ENCODE data around the gene ZNF618.

ZNF618 gene

DNA sequence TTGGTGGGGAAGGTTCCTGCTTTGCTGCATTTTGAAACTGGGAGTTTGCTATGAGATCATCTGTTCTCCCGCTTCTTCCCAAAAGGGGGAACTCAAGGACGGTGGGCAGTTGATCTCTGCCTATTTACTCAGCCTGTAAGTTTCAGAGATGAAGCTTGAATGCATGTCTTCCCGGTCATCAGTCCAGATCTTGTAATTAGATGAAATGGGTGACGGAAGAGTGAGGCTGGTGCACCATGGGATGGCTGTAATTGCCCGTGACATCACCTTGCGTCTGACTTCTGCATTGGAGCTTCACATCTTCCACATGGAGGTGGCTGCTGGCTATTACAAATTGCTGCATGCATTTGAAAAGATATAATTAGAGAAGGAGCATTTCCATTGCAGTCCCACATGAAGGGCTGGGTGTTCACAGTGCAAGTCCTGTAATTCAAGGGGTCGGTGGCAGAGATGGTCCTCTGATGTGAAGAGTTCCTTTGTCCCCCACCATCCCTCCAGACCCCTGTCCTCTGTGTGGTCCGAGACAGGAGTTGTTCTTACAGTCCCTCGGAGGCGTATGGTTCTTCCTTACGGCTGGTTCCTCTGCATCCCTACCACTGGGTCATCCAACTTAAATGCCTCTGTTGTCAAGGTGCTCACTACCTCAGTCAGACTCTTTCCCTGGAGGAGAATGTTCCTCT, 72.9 kb downstream of the ZNF618 start:
- ChIA-PET CTCF (no interaction called here), POLR2A (no interaction called here)
- no peak for DNase-seq
- H3K4me1 ChIP-seq (ENCODE audit: control extremely low read depth in 1 of 4, control insufficient read depth in 4 of 4, insufficient read depth in 4 of 4, low read length in 3 of 4): peaks cover 0 to 4% (median 0%) of the 10 kb centered on the region in 4 experiments
- H3K4me3 ChIP-seq (ENCODE audit: control insufficient read depth in 1 of 7, extremely low read depth in 1 of 7, insufficient read depth in 4 of 7, low read depth in 2 of 7, low read length in 6 of 7): no peak overlapping the region
- no peaks in the 10 kb centered on the region for H3K9me3 ChIP-seq (ENCODE audit: control extremely low read depth in 1 of 5, control insufficient read depth in 4 of 5, insufficient read depth in 2 of 5, low read depth in 1 of 5, low read length in 4 of 5)
- H3K36me3 ChIP-seq (ENCODE audit: control insufficient read depth in 4 of 4, insufficient read depth in 4 of 4, low read length in 3 of 4): peaks cover 0 to 3% (median 0%) of the 10 kb centered on the region in 4 experiments
- 84% methylated on average over 9 of the region's 11 CpGs for WGBS (ENCODE audit: insufficient coverage)
- no peak overlapping the region for H3K27ac ChIP-seq (ENCODE audit: insufficient read depth in 1 of 2, low read depth in 1 of 2, low read length in 2 of 2, poor library complexity in 1 of 2, severe bottlenecking in 2 of 2)
- no peaks in the 10 kb centered on the region for H3K27me3 ChIP-seq (replicated peaks in 2 of 5; ENCODE audit: control insufficient read depth in 4 of 5, insufficient read depth in 5 of 5, low read length in 4 of 5)

DNA sequence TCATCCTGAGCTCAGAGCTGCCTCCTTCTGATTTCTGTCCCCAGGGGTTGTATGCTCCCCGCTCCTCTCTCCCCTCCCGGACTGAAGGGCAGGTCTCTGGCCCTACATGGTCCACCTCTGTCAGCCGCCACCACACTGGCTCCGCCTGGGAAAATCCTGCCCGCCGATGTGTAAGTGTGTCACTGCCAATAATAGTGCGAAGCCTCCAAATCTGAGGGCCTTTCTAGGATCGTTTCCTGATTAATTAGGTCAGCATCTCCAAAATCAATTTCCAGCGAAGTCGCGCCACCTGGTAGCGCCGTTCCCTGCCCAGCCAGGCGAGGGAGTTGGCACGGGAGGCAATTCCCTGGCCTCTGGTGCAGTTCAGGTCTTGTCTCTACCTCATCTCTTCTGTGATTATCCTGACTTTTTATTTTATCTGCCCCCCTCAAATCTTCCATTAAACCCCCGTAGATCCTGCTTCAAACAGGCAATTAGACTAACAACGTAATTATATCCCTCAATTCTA, 73.5 kb downstream of the ZNF618 start:
- Histone ChIP-seq H3K4me1 (ENCODE audit: control extremely low read depth in 1 of 4, control insufficient read depth in 4 of 4, insufficient read depth in 4 of 4, low read length in 3 of 4) (peaks cover 0 to 7% (median 1%) of the 10 kb centered on the region in 4 experiments), H3K27me3 (replicated peaks in 2 of 5; ENCODE audit: control insufficient read depth in 4 of 5, insufficient read depth in 5 of 5, low read length in 4 of 5) (no peaks in the 10 kb centered on the region), H3K4me3 (ENCODE audit: control insufficient read depth in 1 of 7, extremely low read depth in 1 of 7, insufficient read depth in 4 of 7, low read depth in 2 of 7, low read length in 6 of 7) (no peak overlapping the region), H3K27ac (ENCODE audit: insufficient read depth in 1 of 2, low read depth in 1 of 2, low read length in 2 of 2, poor library complexity in 1 of 2, severe bottlenecking in 2 of 2) (no peak overlapping the region), H3K9me3 (ENCODE audit: control extremely low read depth in 1 of 5, control insufficient read depth in 4 of 5, insufficient read depth in 2 of 5, low read depth in 1 of 5, low read length in 4 of 5) (no peaks in the 10 kb centered on the region), H3K36me3 (ENCODE audit: control insufficient read depth in 4 of 4, insufficient read depth in 4 of 4, low read length in 3 of 4) (peaks cover 0 to 3% (median 0%) of the 10 kb centered on the region in 4 experiments)
- CTCF ChIA-PET: no interaction called here
- POLR2A ChIA-PET: no interaction called here
- 98% methylated on average over 15 of the region's 17 CpGs for WGBS (ENCODE audit: insufficient coverage)
- DNase-seq: no peak

DNA sequence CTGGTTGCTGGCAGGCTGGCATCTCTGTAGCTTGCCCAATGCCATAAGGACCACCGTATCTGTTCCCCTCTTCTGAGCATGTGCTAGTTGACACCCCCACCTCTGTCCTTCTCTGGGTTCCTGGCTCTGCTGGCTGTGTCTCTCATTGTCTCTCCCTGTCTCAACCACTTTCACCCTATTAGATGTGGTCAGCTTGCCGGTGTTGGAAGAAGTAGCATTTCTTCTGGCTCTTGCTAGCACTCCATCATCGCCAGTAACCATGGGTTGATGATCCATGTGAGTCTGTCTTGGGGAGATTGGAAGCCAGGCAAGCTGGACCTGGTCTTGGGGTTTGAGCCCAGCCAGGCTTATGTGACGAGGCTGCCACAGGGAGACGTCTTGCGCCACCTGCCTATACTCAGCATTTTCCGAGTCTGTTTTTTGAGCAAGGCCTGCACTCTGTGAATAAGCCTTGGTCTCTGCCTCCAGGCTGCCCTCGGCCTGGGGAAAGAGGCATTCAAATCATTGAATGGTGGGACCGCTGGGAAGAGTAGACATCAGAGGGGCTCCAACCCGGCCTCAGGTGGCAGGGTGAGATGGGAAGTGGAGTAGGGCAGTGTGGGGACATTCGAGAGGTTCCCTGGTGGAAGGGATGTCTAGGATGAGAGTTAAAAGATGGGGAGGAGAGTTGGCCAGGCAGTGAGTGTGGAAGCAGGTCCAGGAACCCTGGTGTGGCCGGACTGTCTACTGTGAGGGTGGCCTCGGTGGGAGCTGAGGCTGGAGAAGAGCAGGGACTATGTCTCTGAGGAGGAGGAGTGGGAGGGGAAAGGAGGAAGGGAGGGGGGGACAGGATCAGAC, 74.3 kb downstream of the ZNF618 start:
- Histone ChIP-seq H3K4me3 (ENCODE audit: control insufficient read depth in 1 of 7, extremely low read depth in 1 of 7, insufficient read depth in 4 of 7, low read depth in 2 of 7, low read length in 6 of 7) (no peak overlapping the region), H3K4me1 (ENCODE audit: control extremely low read depth in 1 of 4, control insufficient read depth in 4 of 4, insufficient read depth in 4 of 4, low read length in 3 of 4) (peaks cover 0 to 14% (median 6%) of the 10 kb centered on the region in 4 experiments), H3K27me3 (replicated peaks in 2 of 5; ENCODE audit: control insufficient read depth in 4 of 5, insufficient read depth in 5 of 5, low read length in 4 of 5) (no peaks in the 10 kb centered on the region), H3K9me3 (ENCODE audit: control extremely low read depth in 1 of 5, control insufficient read depth in 4 of 5, insufficient read depth in 2 of 5, low read depth in 1 of 5, low read length in 4 of 5) (no peaks in the 10 kb centered on the region), H3K27ac (ENCODE audit: insufficient read depth in 1 of 2, low read depth in 1 of 2, low read length in 2 of 2, poor library complexity in 1 of 2, severe bottlenecking in 2 of 2) (no peak overlapping the region), H3K36me3 (ENCODE audit: control insufficient read depth in 4 of 4, insufficient read depth in 4 of 4, low read length in 3 of 4) (peaks cover 0 to 3% (median 0%) of the 10 kb centered on the region in 4 experiments)
- no peak for DNase-seq
- ChIA-PET CTCF (no interaction called here), POLR2A (no interaction called here)
- 98% methylated on average over 8 of the region's 13 CpGs for WGBS (ENCODE audit: insufficient coverage)

DNA sequence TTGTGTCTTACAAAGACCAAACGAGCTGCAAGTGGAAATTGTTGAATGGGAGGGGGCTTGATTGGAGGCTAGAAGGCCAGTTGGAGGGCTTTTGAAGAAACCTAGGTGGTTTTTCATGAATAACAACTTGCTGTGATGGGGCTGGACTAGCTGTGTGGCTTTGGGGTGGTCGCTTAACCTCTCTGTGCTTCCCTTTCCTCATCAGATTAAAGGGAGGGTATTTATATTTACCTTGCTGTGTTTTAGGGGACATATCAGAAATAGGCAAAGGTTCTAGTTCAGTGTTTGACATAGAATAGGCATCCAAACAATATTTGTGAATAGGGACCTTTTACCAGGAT, 74.9 kb downstream of the ZNF618 start:
- WGBS (ENCODE audit: insufficient coverage): 60% methylated on average over 1 of the region's 2 CpGs
- POLR2A ChIA-PET: no interaction called here
- peaks cover 0 to 18% (median 10%) of the 10 kb centered on the region in 4 experiments for H3K4me1 ChIP-seq (ENCODE audit: control extremely low read depth in 1 of 4, control insufficient read depth in 4 of 4, insufficient read depth in 4 of 4, low read length in 3 of 4)
- no peaks in the 10 kb centered on the region for H3K27me3 ChIP-seq (replicated peaks in 2 of 5; ENCODE audit: control insufficient read depth in 4 of 5, insufficient read depth in 5 of 5, low read length in 4 of 5)
- no peaks in the 10 kb centered on the region for H3K9me3 ChIP-seq (ENCODE audit: control extremely low read depth in 1 of 5, control insufficient read depth in 4 of 5, insufficient read depth in 2 of 5, low read depth in 1 of 5, low read length in 4 of 5)
- H3K4me3 ChIP-seq (ENCODE audit: control insufficient read depth in 1 of 7, extremely low read depth in 1 of 7, insufficient read depth in 4 of 7, low read depth in 2 of 7, low read length in 6 of 7): no peak overlapping the region
- no peak for DNase-seq
- H3K27ac ChIP-seq (ENCODE audit: insufficient read depth in 1 of 2, low read depth in 1 of 2, low read length in 2 of 2, poor library complexity in 1 of 2, severe bottlenecking in 2 of 2): no peak overlapping the region
- peaks cover 0 to 3% (median 0%) of the 10 kb centered on the region in 4 experiments for H3K36me3 ChIP-seq (ENCODE audit: control insufficient read depth in 4 of 4, insufficient read depth in 4 of 4, low read length in 3 of 4)
- CTCF ChIA-PET: no interaction called here

DNA sequence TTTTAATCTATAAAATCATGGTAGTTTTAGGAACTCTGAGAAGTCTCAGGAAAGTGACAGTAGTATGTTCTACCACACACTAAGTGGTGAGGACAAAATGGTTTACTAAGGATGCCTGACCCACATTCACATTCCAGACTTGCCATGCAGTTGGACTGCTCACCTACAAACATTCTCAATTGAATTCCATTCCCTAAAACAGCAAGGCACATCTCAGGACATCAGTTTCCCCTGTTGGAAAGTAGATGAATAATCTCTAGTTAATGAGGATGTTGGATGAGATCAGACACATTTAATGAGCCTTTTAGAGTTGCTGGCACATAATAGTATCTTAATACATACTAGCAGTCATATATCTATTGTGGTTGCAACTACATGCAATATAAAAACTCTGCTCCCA, 76.6 kb downstream of the ZNF618 start:
- Histone ChIP-seq H3K27ac (ENCODE audit: insufficient read depth in 1 of 2, low read depth in 1 of 2, low read length in 2 of 2, poor library complexity in 1 of 2, severe bottlenecking in 2 of 2) (no peak overlapping the region), H3K4me3 (ENCODE audit: control insufficient read depth in 1 of 7, extremely low read depth in 1 of 7, insufficient read depth in 4 of 7, low read depth in 2 of 7, low read length in 6 of 7) (no peak overlapping the region), H3K36me3 (ENCODE audit: control insufficient read depth in 4 of 4, insufficient read depth in 4 of 4, low read length in 3 of 4) (peaks cover 0 to 3% (median 0%) of the 10 kb centered on the region in 4 experiments), H3K27me3 (replicated peaks in 2 of 5; ENCODE audit: control insufficient read depth in 4 of 5, insufficient read depth in 5 of 5, low read length in 4 of 5) (no peaks in the 10 kb centered on the region), H3K4me1 (ENCODE audit: control extremely low read depth in 1 of 4, control insufficient read depth in 4 of 4, insufficient read depth in 4 of 4, low read length in 3 of 4) (peaks cover 0 to 25% (median 14%) of the 10 kb centered on the region in 4 experiments), H3K9me3 (ENCODE audit: control extremely low read depth in 1 of 5, control insufficient read depth in 4 of 5, insufficient read depth in 2 of 5, low read depth in 1 of 5, low read length in 4 of 5) (no peaks in the 10 kb centered on the region)
- CTCF ChIA-PET: interaction anchor here (1.1 to 1.2 kb wide), 2 partner anchors 10 to 20 kb away, joined by 3 to 4 read pairs; no protein-coding TSS in a partner anchor
- POLR2A ChIA-PET: no interaction called here
- no peak for DNase-seq

DNA sequence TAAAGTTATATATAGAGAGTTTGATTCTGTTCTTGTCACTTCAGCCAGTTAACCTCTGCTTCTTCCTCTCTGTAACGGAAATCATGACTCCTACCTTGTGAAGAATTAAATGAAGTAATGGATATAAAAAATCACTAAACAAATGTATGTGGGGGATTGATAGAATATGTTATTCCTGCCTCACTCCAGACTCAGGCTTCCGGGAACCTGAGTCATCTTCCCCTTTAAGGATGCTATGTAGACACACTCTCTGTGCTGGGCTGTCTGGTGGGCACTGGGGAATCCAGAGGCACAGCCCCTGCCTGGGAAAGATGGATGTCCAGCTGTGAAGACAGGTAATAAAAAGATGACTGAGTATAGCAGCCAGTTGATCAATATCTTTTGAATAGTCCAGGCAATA, 77.4 kb downstream of the ZNF618 start:
- CTCF ChIA-PET: no interaction called here
- Histone ChIP-seq H3K9me3 (ENCODE audit: control extremely low read depth in 1 of 5, control insufficient read depth in 4 of 5, insufficient read depth in 2 of 5, low read depth in 1 of 5, low read length in 4 of 5) (no peaks in the 10 kb centered on the region), H3K4me3 (ENCODE audit: control insufficient read depth in 1 of 7, extremely low read depth in 1 of 7, insufficient read depth in 4 of 7, low read depth in 2 of 7, low read length in 6 of 7) (no peak overlapping the region), H3K4me1 (ENCODE audit: control extremely low read depth in 1 of 4, control insufficient read depth in 4 of 4, insufficient read depth in 4 of 4, low read length in 3 of 4) (peaks cover 0 to 27% (median 17%) of the 10 kb centered on the region in 4 experiments), H3K27ac (ENCODE audit: insufficient read depth in 1 of 2, low read depth in 1 of 2, low read length in 2 of 2, poor library complexity in 1 of 2, severe bottlenecking in 2 of 2) (no peak overlapping the region), H3K36me3 (ENCODE audit: control insufficient read depth in 4 of 4, insufficient read depth in 4 of 4, low read length in 3 of 4) (peaks cover 0 to 3% (median 0%) of the 10 kb centered on the region in 4 experiments), H3K27me3 (replicated peaks in 2 of 5; ENCODE audit: control insufficient read depth in 4 of 5, insufficient read depth in 5 of 5, low read length in 4 of 5) (no peaks in the 10 kb centered on the region)
- no peak for DNase-seq
- POLR2A ChIA-PET: no interaction called here
- 86% methylated on average over 1 of the region's 2 CpGs for WGBS (ENCODE audit: insufficient coverage)

DNA sequence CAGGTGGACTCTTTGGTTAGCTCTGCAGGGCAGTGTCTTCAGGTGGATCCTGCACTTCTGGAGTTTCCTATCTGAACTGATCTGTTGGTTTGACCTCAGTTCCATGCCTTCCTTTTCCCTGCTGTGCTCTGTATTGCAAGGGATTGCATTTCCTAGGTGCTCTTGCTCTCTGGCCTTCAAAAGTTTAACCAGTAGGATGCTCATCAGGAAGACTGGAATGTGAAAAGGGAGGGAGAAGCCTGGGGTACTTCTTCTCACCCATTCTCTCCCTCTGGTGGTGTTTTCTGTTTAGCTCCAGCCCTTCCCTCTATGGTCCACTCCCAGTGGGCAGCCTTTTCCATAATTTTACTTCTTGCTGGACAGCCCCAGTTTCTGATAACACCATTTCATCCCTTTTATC, 78.5 kb downstream of the ZNF618 start:
- DNase-seq: no peak

More for the DNA sequence above, 78.5 kb downstream of the ZNF618 start:
- POLR2A ChIA-PET: interaction anchor here (0.5 kb wide), 1 partner anchor 9 kb away, joined by 5 read pairs; no protein-coding TSS in a partner anchor
- Histone ChIP-seq H3K27ac (ENCODE audit: insufficient read depth in 1 of 2, low read depth in 1 of 2, low read length in 2 of 2, poor library complexity in 1 of 2, severe bottlenecking in 2 of 2) (no peak overlapping the region), H3K4me1 (ENCODE audit: control extremely low read depth in 1 of 4, control insufficient read depth in 4 of 4, insufficient read depth in 4 of 4, low read length in 3 of 4) (peaks cover 0 to 27% (median 17%) of the 10 kb centered on the region in 4 experiments), H3K9me3 (ENCODE audit: control extremely low read depth in 1 of 5, control insufficient read depth in 4 of 5, insufficient read depth in 2 of 5, low read depth in 1 of 5, low read length in 4 of 5) (no peaks in the 10 kb centered on the region), H3K4me3 (ENCODE audit: control insufficient read depth in 1 of 7, extremely low read depth in 1 of 7, insufficient read depth in 4 of 7, low read depth in 2 of 7, low read length in 6 of 7) (no peak overlapping the region), H3K36me3 (ENCODE audit: control insufficient read depth in 4 of 4, insufficient read depth in 4 of 4, low read length in 3 of 4) (peaks cover 0 to 3% (median 0%) of the 10 kb centered on the region in 4 experiments), H3K27me3 (replicated peaks in 2 of 5; ENCODE audit: control insufficient read depth in 4 of 5, insufficient read depth in 5 of 5, low read length in 4 of 5) (no peaks in the 10 kb centered on the region)
- CTCF ChIA-PET: interaction anchor here (1.0 kb wide), 1 partner anchor 217 kb away, joined by 3 read pairs; no protein-coding TSS in a partner anchor
